Skeletal muscle tissue (tissue), 4 donors: ENCODE results near the gene KRT31. TPM values are rescaled to one million over a fixed set of nuclear protein-coding genes. Genes with fewer than 3 reads are reported as not detected.

ENCODE experiments used
- H3K27ac ChIP-seq: one replicate; pipeline ENCODE4 v1.7.0; 2013; ENCODE audit warnings: mild to moderate bottlenecking, low read depth, low read length, inconsistent platforms
- H3K27me3 ChIP-seq, 3 donors: one replicate each; pipeline ENCODE4 v1.7.0; 2013; ENCODE audit warnings: low read length in 3 of 3; ENCODE audit not compliant: control insufficient read depth in 3 of 3, insufficient read depth in 3 of 3
- H3K36me3 ChIP-seq, 3 donors: one replicate each; pipeline ENCODE4 v1.7.0; 2013; ENCODE audit warnings: low read length in 3 of 3; ENCODE audit not compliant: control insufficient read depth in 3 of 3, insufficient read depth in 3 of 3
- H3K4me1 ChIP-seq, 3 donors: one replicate each; pipeline ENCODE4 v1.7.0; 2013; ENCODE audit warnings: low read length in 3 of 3, mild to moderate bottlenecking in 3 of 3; ENCODE audit not compliant: control insufficient read depth in 3 of 3, insufficient read depth in 3 of 3
- H3K4me3 ChIP-seq, 3 donors: one replicate each; pipeline ENCODE4 v1.7.0; 2013; ENCODE audit warnings: low read length in 3 of 3
- H3K9ac ChIP-seq, 3 donors: one replicate each; pipeline ENCODE4 v1.7.0; 2013; ENCODE audit warnings: low read length in 3 of 3, mild to moderate bottlenecking in 3 of 3, moderate library complexity in 2 of 3, low read depth in 1 of 3
- H3K9me3 ChIP-seq, 3 donors: one replicate each; pipeline ENCODE4 v1.7.0; 2013; ENCODE audit warnings: low read length in 3 of 3; ENCODE audit not compliant: control insufficient read depth in 3 of 3
- total RNA-seq: library from RNA; depleted of rRNA; stranded (reverse); fragments of >200 nt; gene quantifications from one replicate; pipeline ENCODE4 v1.2.3, GENCODE V29; 2014
- donor health status: Osteomylitis.

The KRT31 gene
- total RNA-seq, 1 donor from 2014 or later, result 3.1 TPM

- Histone ChIP-seq H3K9me3 (no peaks in the 10 kb centered on the region), H3K9ac (peak overlapping the region in 1 of 3 donors; percentile 25), H3K36me3 (no peaks in the 10 kb centered on the region), H3K27ac (no peak overlapping the region), H3K4me3 (no peak overlapping the region), H3K27me3 (no peaks in the 10 kb centered on the region), H3K4me1 (peaks cover 8 to 25% (median 9%) of the 10 kb centered on the region in 3 donors)
Observed at GRCh38 chr17:41419716-41420115, 22.3 kb upstream of the KRT31 start.

- Histone ChIP-seq H3K36me3 (no peaks in the 10 kb centered on the region), H3K27ac (no peak overlapping the region), H3K9me3 (no peaks in the 10 kb centered on the region)
Observed at GRCh38 chr17:41418116-41418860, 20.9 kb upstream of the KRT31 start.

GRCh38 chr17:41417576-41418015 is 20.2 kb upstream of the KRT31 start:
- Histone ChIP-seq H3K4me3 (no peak overlapping the region), H3K9me3 (no peaks in the 10 kb centered on the region), H3K4me1 (peaks cover 8 to 25% (median 9%) of the 10 kb centered on the region in 3 donors), H3K27me3 (no peaks in the 10 kb centered on the region), H3K27ac (no peak overlapping the region), H3K36me3 (no peaks in the 10 kb centered on the region), H3K9ac (no peak overlapping the region)

More at GRCh38 chr17:41418116-41418860, 20.9 kb upstream of the KRT31 start:
- H3K9ac ChIP-seq, result no peak overlapping the region
- peaks cover 8 to 25% (median 9%) of the 10 kb centered on the region in 3 donors for H3K4me1 ChIP-seq
- H3K27me3 ChIP-seq, result no peaks in the 10 kb centered on the region
- no peak overlapping the region for H3K4me3 ChIP-seq

GRCh38 chr17:41417127-41417526 is 19.7 kb upstream of the KRT31 start:
- H3K27me3 ChIP-seq, result no peaks in the 10 kb centered on the region
- no peaks in the 10 kb centered on the region for H3K9me3 ChIP-seq
- peaks cover 8 to 25% (median 9%) of the 10 kb centered on the region in 3 donors for H3K4me1 ChIP-seq

GRCh38 chr17:41416479-41416878 is 19.1 kb upstream of the KRT31 start:
- Histone ChIP-seq H3K36me3 (no peaks in the 10 kb centered on the region), H3K9me3 (peaks cover 0 to 2% (median 0%) of the 10 kb centered on the region in 3 donors), H3K27ac (peak overlapping the region; percentile 52), H3K27me3 (no peaks in the 10 kb centered on the region), H3K4me3 (no peak overlapping the region), H3K9ac (no peak overlapping the region), H3K4me1 (peaks cover 8 to 25% (median 9%) of the 10 kb centered on the region in 3 donors)

More at GRCh38 chr17:41417127-41417526, 19.7 kb upstream of the KRT31 start:
- Histone ChIP-seq H3K27ac (no peak overlapping the region), H3K4me3 (no peak overlapping the region), H3K9ac (no peak overlapping the region), H3K36me3 (no peaks in the 10 kb centered on the region)

- Histone ChIP-seq H3K9ac (no peak overlapping the region), H3K9me3 (peaks cover 0 to 3% (median 2%) of the 10 kb centered on the region in 3 donors), H3K27me3 (no peaks in the 10 kb centered on the region), H3K36me3 (no peaks in the 10 kb centered on the region), H3K4me3 (no peak overlapping the region), H3K27ac (peak overlapping the region; percentile 52), H3K4me1 (peaks cover 8 to 25% (median 9%) of the 10 kb centered on the region in 3 donors)
Observed at GRCh38 chr17:41415833-41416335, 18.5 kb upstream of the KRT31 start.

GRCh38 chr17:41415411-41415810 is 18.0 kb upstream of the KRT31 start:
- H3K4me3 ChIP-seq, result no peak overlapping the region
- H3K27ac ChIP-seq, result no peak overlapping the region
- no peaks in the 10 kb centered on the region for H3K27me3 ChIP-seq
- H3K9me3 ChIP-seq, result peaks cover 0 to 3% (median 2%) of the 10 kb centered on the region in 3 donors
- H3K4me1 ChIP-seq, result peaks cover 8 to 24% (median 9%) of the 10 kb centered on the region in 3 donors
- no peak overlapping the region for H3K9ac ChIP-seq
- no peaks in the 10 kb centered on the region for H3K36me3 ChIP-seq

GRCh38 chr17:41413982-41414381 is 16.6 kb upstream of the KRT31 start:
- Histone ChIP-seq H3K27ac (no peak overlapping the region), H3K4me1 (peaks cover 3 to 19% (median 4%) of the 10 kb centered on the region in 3 donors), H3K27me3 (peaks cover 0 to 3% (median 0%) of the 10 kb centered on the region in 3 donors), H3K9me3 (peaks cover 0 to 3% (median 2%) of the 10 kb centered on the region in 3 donors), H3K36me3 (no peaks in the 10 kb centered on the region), H3K9ac (no peak overlapping the region), H3K4me3 (no peak overlapping the region)

- Histone ChIP-seq H3K27ac (no peak overlapping the region), H3K9me3 (peaks cover 0 to 3% (median 2%) of the 10 kb centered on the region in 3 donors), H3K27me3 (peaks cover 0 to 3% (median 0%) of the 10 kb centered on the region in 3 donors), H3K4me1 (peaks cover 3 to 14% (median 4%) of the 10 kb centered on the region in 3 donors), H3K4me3 (no peak overlapping the region), H3K36me3 (no peaks in the 10 kb centered on the region), H3K9ac (no peak overlapping the region)
Observed at GRCh38 chr17:41413353-41413957, 16.0 kb upstream of the KRT31 start.
